Nasal cavity respiratory epithelium epithelial cell of viscerocranial mucosa (primary cell): ENCODE data around the gene LRRC37A3. TPM values are rescaled to one million over a fixed set of nuclear protein-coding genes. Genes with fewer than 3 reads are reported as not detected.

Experiments
- total RNA-seq: library from RNA; depleted of rRNA; stranded (reverse); fragments of >200 nt; gene quantifications from 2 replicates; pipeline ENCODE4 v1.2.3, GENCODE V29; 2014

The LRRC37A3 gene
- total RNA-seq, result 4.1 and 11.0 TPM in 2 replicates

GRCh38 chr17:64919289-64920025 lies at the start of gene LRRC37A3:
Gene LRRC37A3, minus strand, starts transcription at chr17:64919478. Its CDS starts 22,221 bp downstream, at chr17:64897257.

Other genes starting within 250 kb of the LRRC37A3 start
- 50.9 and 91.6 TPM in 2 replicates for gene GNA13, start 137.3 kb upstream of the LRRC37A3 start, total RNA-seq
- 0.68 and 1.7 TPM in 2 replicates for gene RGS9, start 217.9 kb upstream of the LRRC37A3 start, total RNA-seq